GM12878 (cell line): ENCODE data around the gene TMPRSS9. TPM values are rescaled to one million over a fixed set of nuclear protein-coding genes. Genes with fewer than 3 reads are reported as not detected.

ENCODE experiments used
- BCLAF1 ChIP-seq: fragments of 450-650 bp; IDR thresholded peaks from 2 replicates; pipeline ENCODE4 v1.6.1; 2017; ENCODE audit warnings: antibody characterized with exemption, mild to moderate bottlenecking, moderate library complexity
- CEBPZ ChIP-seq: fragments of 150-350 bp; IDR thresholded peaks from 2 replicates; pipeline ENCODE4 v1.6.1; 2016; ENCODE audit warnings: low read depth, low read length
- EP300 ChIP-seq, 2 experiments: fragments of 150-350 bp in 1 of 2; IDR thresholded peaks; 2 replicates each; pipeline ENCODE4 v1.6.1; 2011 to 2012; ENCODE audit warnings: low read depth in 2 of 2, low read length in 2 of 2, borderline replicate concordance in 1 of 2, improper control_type of control experiment in 1 of 2, inconsistent platforms in 1 of 2; ENCODE audit not compliant: control insufficient read depth in 1 of 2
- ESRRA ChIP-seq: IDR thresholded peaks from 2 replicates; pipeline ENCODE4 v1.6.1; 2012; ENCODE audit warnings: mild to moderate bottlenecking, low read length, improper control_type of control experiment
- HDAC6 ChIP-seq: fragments of 200-600 bp; sonication (generic); IDR thresholded peaks from one replicate; pipeline ENCODE4 v1.8.0; 2017; ENCODE audit warnings: antibody characterized with exemption; ENCODE audit not compliant: unreplicated experiment
- IKZF1 ChIP-seq: fragments of 450-650 bp; conservative IDR thresholded peaks from 2 replicates; pipeline ENCODE4 v1.6.1; 2017; ENCODE audit warnings: antibody characterized with exemption, mild to moderate bottlenecking
- IKZF2 ChIP-seq, 2 experiments: fragments of 450-650 bp; IDR thresholded peaks; 2 replicates each; pipeline ENCODE4 v1.6.1; 2017; ENCODE audit warnings: mild to moderate bottlenecking in 2 of 2, moderate library complexity in 2 of 2
- IRF4 ChIP-seq: IDR thresholded peaks from 2 replicates; pipeline ENCODE4 v1.6.1; 2011; ENCODE audit warnings: low read depth, low read length
- NFYB ChIP-seq: IDR thresholded peaks from 2 replicates; pipeline ENCODE4 v1.6.1; 2011; ENCODE audit warnings: low read depth, mild to moderate bottlenecking, low read length, improper control_type of control experiment, moderate library complexity; ENCODE audit not compliant: insufficient read depth
- POLR2A ChIP-seq: IDR thresholded peaks from 2 replicates; pipeline ENCODE4 v1.6.1; 2011; ENCODE audit warnings: low read depth, mild to moderate bottlenecking, low read length
- RELB ChIP-seq: fragments of 450-650 bp; IDR thresholded peaks from 2 replicates; pipeline ENCODE4 v1.6.1; 2017; ENCODE audit warnings: low read depth, mild to moderate bottlenecking, moderate library complexity
- SIX5 ChIP-seq: IDR thresholded peaks from 2 replicates; pipeline ENCODE4 v1.6.1; 2011; ENCODE audit warnings: mild to moderate bottlenecking, low read depth, low read length, moderate library complexity; ENCODE audit not compliant: severe bottlenecking
- SREBF1 ChIP-seq: IDR thresholded peaks from 2 replicates; pipeline ENCODE4 v1.6.1; 2012; ENCODE audit warnings: mild to moderate bottlenecking, low read length
- SUZ12 ChIP-seq: fragments of 200-600 bp; sonication (generic); IDR thresholded peaks from one replicate; pipeline ENCODE4 v1.6.1; 2018; ENCODE audit warnings: antibody characterized with exemption, mild to moderate bottlenecking; ENCODE audit not compliant: unreplicated experiment
- USF1 ChIP-seq: IDR thresholded peaks from 2 replicates; pipeline ENCODE4 v1.6.1; 2011; ENCODE audit warnings: borderline replicate concordance, low read depth, mild to moderate bottlenecking, moderate library complexity, mixed read lengths, low read length; ENCODE audit not compliant: insufficient read depth; ENCODE audit errors: extremely low read length
- WRNIP1 ChIP-seq: IDR thresholded peaks from 2 replicates; pipeline ENCODE4 v1.6.1; 2011; ENCODE audit warnings: low read depth, low read length, improper control_type of control experiment, borderline replicate concordance
- YY1 ChIP-seq: IDR thresholded peaks from 2 replicates; pipeline ENCODE4 v1.6.1; 2011; ENCODE audit warnings: low read depth, mild to moderate bottlenecking, low read length
- ZBTB33 ChIP-seq: fragments of 450-650 bp; IDR thresholded peaks from 2 replicates; pipeline ENCODE4 v1.6.1; 2017; ENCODE audit warnings: mild to moderate bottlenecking
- polyA plus RNA-seq, 11 experiments: library from polyadenylated mRNA; depleted of rRNA in 4 of 11; unstranded in 6 of 11; stranded (reverse) in 5 of 11; fragments of >200 nt; fragmentation: Nextera tagmentation in 4 of 11; fragmentation: Illumina TruSeq in 1 of 11; extraction: Ambion mirVana in 4 of 11; extraction: Trizol in 1 of 11; gene quantifications; 1 replicate in 1 of 11; 2 replicates in 10 of 11; pipeline versions ENCODE4 v1.2.1 to v1.2.3, GENCODE V29; 2011 to 2016; ENCODE audit warnings: inconsistent platforms in 2 of 11, missing spikeins in 2 of 11, low read depth in 1 of 11
- total RNA-seq, 4 experiments: library from RNA; depleted of rRNA in 3 of 4; stranded (reverse); fragments of >200 nt in 3 of 4; fragmentation: Illumina TruSeq in 1 of 4; extraction: Trizol in 1 of 4; gene quantifications; 2 replicates each; pipeline versions ENCODE4 v1.2.1 to v1.2.3, GENCODE V29; 2013 to 2021

The TMPRSS9 gene
- total and polyA plus RNA-seq, 10 of the 15 experiments (the other 5 are each of a cell fraction or from before 2014, with no cell fraction given), result 0.24 TPM; not detected in 9

- TF ChIP-seq SIX5 (peak; percentile 12), ZBTB33 (no peak), EP300 (IDR thresholded peaks at IDR 0.05; ENCODE audit: borderline replicate concordance in 1 of 2, control insufficient read depth in 1 of 2, low read depth in 2 of 2, low read length in 2 of 2) (no peak), POLR2A (peak; percentile 55; the same call in 1 of the 2 replicates), BCLAF1 (no peak), ESRRA (no peak), YY1 (0 out of 2 replicates have a peak, but pooled peaks have one; percentile 27), NFYB (no peak), IRF4 (peak; percentile 66), CEBPZ (no peak), SREBF1 (no peak), WRNIP1 (no peak), HDAC6 (no peak), RELB (no peak), IKZF1 (peak; percentile 37), USF1 (no peak), IKZF2 (IDR thresholded peaks at IDR 0.05) (0 out of 4 replicates have a peak, but pooled peaks have one; percentile 10 to 24), SUZ12 (no peak)
These were observed 56.4 kb downstream of the TMPRSS9 start (continued) for GRCh38 chr19:2416321-2417097.
